RPMI7951 (cell line): ENCODE data around the gene ZNF783. TPM values are rescaled to one million over a fixed set of nuclear protein-coding genes. Genes with fewer than 3 reads are reported as not detected.
"Not testable (repeated sequence)": the region's sequence is repeated elsewhere in the genome, so short reads cannot be mapped to it uniquely, and the experiment has no call there.

Source experiments
- DNase-seq: peaks from one replicate; pipeline ENCODE4 v3.0.0-alpha.2; 2012; ENCODE audit warnings: low read depth
- total RNA-seq: library from RNA; depleted of rRNA; stranded (reverse); fragments of >200 nt; shearing (Covaris generic); gene quantifications from 2 replicates; pipeline ENCODE4 v1.2.3, GENCODE V29; 2014

ZNF783 gene
- total RNA-seq, 1 experiment from 2014 or later, result 2.2 TPM

- no peak for DNase-seq
Measured at GRCh38 chr7:149300620-149301285, 38.8 kb downstream of the ZNF783 start.

DNA sequence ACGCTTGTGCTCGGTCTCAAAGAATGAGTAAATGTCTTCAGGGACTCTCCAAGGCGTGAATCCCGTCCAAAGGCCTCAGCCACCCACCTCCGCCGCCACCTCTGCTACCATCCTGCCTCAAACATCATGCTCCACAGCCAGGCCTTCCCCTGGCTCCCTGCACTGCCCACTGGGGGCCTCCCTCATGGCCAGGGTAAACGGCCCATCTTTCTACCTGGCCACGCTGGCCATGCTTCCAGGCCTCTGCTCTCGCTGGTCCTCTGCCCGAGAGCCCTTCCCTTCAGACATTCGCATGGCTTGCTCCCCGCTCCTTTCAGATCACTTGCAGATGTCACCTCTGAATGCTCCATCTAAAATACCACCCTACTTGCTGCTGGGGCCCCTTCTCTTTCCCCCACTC is 40.2 kb downstream of the ZNF783 start:
- DNase-seq, result no peak

DNA sequence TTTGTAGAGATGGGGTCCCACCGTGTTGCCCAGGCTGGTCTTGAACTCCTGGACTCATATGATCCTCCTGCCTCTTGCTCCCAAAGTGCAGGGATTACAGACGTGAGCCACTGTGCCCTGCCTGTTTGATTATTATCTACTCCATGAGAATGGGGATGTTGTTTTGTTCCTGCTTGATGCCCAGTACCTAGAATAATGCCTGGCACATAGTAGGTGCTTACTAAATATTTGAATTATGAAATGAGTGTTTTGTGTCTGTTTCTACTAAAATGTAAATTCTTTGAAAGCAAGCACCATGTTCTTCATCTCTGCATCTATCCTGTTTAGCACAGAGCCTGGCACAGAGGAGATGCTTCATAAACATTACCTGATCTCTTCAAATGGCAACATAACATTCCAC is 40.9 kb downstream of the ZNF783 start:
- DNase-seq, result no peak

DNA sequence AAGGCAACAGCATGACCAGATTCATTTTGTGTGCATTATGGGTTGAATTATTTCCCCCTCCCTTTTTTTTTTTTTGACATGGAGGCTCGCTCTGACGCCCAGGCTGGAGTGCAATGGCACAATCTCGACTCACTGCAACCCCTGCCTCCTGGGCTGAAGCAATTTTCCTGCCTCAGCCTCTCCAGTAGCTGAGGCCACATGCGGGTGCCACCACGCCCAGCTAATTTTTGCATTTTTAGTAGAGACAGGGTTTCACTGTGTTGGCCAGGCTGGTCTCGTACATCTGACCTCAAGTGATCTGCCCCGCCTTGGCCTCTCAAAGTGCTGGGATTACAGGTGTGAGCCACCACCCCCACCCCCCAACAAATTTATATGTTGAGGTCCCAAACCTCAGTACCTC is 42.0 kb downstream of the ZNF783 start:
- DNase-seq, result no peak

DNA sequence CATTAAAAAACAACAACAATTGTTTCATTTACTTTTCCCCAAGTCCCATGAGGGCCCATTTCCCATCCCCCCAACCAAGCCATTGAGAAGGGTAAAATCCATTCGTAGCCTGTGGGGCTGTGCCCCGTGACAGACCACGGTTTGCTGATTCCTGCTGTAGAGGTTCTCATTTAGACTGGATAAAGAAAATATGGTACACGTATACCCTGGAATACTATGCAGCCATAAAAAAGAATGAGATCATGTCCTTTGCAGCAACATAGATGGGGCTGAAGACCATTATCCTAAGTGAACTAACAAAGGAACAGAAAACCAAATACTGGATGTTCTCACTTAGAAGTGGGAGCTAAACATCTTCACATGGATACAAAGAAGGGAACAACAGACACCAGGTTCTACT is 44.9 kb downstream of the ZNF783 start:
- no peak for DNase-seq

- no peak for DNase-seq
Measured at GRCh38 chr7:149307775-149308501, 45.9 kb downstream of the ZNF783 start.

DNA sequence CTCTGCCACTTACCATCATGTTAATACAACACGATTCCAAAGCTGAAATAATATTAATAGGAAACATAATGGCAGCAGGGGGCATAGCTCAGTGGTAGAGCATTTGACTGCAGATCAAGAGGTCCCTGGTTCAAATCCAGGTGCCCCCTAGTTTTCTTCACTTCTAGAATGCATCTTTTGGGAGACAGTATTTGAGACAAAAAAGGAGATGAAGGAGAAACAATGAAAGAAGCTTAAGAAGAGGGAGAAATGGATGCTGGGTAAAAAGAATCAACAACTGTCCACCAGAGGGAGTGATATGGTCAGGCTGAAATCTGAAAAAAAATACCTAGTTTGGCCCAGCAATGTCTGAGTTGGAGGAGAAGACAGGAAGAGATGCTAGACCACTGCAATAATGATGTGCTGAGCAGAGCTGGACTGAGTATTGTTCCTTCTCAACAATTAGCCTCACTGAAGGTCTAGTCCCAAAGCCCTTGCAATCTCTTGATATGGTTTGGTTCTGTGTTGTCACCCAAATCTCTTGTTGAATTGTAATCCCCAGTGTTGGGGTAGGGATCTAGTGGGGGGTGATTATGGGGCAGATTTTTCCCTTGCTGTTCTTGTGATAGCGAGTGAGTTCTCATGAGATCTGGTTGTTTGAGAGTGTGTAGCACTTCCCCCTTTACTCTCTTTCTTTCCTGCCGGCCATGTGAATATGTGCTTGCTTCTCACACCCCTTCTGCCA is 48.3 kb downstream of the ZNF783 start:
- peak; percentile 71 for DNase-seq

DNA sequence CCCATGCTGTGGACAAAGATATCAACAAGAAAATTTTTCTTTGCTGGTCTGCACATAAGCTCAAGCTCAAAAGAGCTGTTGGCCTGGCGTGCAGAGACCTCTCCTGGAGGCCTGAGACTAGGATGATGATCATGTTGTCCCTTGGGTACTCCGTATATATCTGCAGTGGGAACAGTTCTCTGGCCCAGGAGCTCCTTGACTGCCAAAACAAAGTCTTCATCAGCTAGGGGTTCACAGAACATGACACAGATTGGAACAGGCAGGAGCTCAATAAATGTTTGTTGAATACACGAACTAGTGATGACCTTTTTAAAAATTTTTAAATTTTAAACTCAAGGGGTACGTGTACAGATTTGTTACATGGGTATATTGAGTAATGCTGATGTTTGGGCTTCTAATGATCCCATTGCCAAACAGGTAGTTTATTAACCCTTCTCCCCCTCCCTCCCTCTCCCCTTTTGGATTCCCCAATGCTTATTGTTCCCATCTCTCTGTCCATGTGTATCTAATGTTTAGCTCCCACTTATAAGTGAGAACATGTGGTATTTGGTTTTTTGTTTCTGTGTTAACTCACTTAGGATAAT is 49.1 kb downstream of the ZNF783 start:
- DNase-seq, result no peak

DNA sequence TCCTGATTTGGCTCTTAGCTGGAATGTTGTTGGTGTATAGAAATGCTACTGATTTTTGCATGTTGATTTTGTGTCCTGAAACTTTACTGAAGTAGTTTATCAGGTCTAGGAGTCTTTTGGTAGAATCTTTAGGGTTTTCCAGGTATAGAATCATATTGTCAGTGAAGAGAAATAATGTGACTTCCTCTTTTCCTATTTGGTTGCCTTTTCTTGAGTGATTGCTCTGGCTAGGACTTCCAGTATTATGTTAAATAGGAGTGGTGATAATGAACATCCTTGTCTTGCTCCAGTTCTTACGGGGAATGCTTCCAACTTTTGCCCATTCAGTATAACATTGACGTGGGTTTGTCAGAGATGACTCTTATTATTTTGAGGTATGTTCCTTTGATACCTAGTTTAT is 52.0 kb downstream of the ZNF783 start:
- DNase-seq, result no peak

GRCh38 chr7:149316606-149317005 is 54.6 kb downstream of the ZNF783 start:
- no peak for DNase-seq

DNA sequence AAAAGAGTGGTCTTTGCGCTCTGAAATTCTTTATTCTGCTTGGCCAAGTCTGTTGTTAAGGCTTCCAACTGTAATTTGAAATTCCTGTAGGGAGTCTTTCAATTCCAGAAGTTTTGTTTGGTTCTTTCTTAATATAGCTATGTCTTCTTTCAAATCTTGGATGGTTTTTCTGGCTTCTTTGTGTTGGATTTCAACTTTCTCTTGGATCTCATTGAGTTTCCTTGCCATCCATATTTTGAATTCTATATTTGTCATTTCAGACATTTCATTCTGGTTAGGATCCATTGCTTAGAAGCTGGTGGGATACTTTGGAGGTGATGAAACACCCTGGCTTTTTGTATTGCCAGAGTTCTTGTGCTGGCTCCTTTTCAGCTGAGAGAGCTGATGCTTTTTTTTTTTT is 55.5 kb downstream of the ZNF783 start:
- DNase-seq, result no peak

DNA sequence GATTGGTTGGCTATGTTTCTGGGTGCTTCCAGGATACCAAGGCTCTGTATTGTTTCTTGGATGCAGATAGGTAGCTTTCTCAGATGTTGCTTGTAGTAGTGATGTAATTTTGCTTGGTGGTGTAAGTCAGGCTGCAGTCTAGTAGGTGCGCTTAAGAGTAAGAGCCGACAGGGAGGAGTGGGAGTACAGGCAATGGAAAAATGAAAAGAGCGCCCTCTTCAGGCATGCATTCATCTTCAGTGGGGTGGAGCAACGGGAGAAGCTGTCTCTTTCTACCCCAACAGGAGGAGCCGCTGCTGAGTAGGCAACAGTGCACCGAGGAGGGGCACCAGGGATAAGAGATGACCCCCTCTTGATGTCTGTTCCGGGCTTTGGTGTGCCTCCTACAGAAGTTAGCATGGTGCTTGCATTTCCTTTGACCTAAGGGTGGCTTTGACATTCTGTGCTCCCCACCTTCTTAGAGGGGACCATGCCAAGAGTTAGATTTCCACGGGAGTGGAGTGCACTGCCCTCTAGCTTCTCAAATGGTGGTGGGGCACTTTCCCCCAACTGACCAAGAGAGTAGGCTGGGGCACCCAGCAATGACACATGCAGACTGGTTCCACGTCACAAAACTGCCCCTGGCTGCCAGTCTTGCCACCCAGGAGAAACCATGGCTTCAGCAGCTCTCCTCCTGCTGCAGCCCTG is 56.1 kb downstream of the ZNF783 start:
- DNase-seq, result no peak

DNA sequence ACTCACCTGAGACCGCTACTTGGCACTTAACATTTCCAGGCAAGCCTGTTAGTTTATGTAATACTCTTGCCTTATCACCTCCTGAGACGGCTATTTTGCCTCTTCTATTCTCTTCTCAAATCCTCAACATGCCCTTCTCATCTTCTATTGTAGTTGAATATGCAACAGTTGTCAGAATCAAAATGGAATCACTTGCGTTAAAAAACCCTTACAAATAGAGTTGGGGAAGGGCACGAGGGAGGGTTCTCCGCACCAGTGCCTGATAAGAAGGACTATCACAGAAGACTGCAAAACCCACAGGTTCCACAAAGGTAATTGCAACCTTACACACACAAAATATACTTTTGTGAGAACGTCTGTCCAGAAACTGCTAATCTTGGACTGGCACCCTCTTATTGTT is 57.4 kb downstream of the ZNF783 start:
- no peak for DNase-seq

GRCh38 chr7:149320313-149321124 is 58.5 kb downstream of the ZNF783 start:
- no peak for DNase-seq

GRCh38 chr7:149321125-149321905 is 59.3 kb downstream of the ZNF783 start:
- DNase-seq, result not testable (repeated sequence)

GRCh38 chr7:149321978-149322541 is 60.1 kb downstream of the ZNF783 start:
- DNase-seq, result peak; percentile 59

DNA sequence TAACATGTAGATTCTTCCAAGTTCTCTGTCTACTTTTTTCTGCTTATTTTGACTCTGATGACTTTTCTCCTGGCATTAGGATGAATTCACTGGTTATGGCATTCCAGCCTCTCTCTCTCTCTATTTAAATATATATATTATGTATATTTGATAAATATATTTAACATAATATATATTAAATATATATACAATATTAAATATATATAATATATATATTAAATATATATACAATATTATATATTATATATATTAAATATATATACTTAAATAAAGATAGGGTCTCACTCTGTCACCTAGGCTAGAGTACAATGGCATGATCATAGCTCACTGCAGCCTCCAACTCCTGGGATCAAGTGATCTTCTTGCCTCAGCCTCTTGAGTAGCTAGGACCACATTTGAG is 60.7 kb downstream of the ZNF783 start:
- no peak for DNase-seq

- DNase-seq, result no peak
Measured at GRCh38 chr7:149325248-149325647, 63.3 kb downstream of the ZNF783 start.

DNA sequence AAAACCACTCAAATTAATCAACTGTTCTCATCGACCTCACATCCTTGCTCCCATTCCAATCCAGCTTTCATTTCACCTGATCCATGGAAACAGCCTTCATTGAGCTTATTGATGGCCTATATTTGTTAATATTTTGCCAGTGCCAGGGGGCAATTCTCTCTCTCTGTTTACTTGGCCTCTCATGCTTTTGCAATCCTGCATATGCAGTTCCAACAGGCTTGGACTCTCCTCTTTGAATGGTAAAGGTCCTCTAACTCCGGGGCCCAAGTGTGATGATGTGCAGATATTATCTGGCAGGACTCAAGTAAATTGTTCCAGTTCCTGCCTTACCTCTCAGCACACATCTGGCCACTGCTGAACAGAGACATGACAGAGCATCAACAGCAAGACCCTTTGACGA is 67.3 kb downstream of the ZNF783 start:
- DNase-seq, result no peak

GRCh38 chr7:149329766-149330334 is 67.9 kb downstream of the ZNF783 start:
- DNase-seq, result no peak
